Measurements from ENCODE around the gene GRIPAP1.

DNA sequence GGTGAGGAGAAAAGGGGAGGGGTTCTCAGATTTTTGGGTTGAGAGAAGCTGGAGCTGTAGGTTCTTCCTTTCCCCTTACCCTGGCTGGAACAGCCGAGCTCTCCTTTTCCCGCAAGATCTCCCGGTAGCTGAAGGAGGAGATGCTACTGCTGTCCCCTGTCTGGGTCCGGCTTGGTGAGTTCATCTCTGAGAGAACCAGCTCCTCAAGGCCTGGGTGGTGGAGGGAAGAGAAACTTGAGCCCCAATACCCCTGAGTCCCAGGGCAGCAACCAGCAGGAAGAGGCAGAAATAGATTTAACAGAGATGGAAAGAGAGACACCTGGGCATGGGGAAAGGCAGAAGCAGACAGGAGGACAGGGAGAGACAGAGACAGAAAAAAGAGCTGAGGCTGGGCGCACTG, 23.8 kb downstream of the GRIPAP1 start:
- TF ChIP-seq POLR2A (IDR thresholded peaks at IDR 0.05; ENCODE audit: low read depth, low read length): no peak
- TF ChIP-seq TAF1 (IDR thresholded peaks at IDR 0.05; ENCODE audit: low read depth, low read length): no peak
- no peak for TF ChIP-seq POLR2AphosphoS5 (IDR thresholded peaks at IDR 0.05; ENCODE audit: low read depth, low read length)
- no peak for TF ChIP-seq POU2F2 (IDR thresholded peaks at IDR 0.05; ENCODE audit: low read depth, low read length)
- no peak for TF ChIP-seq SPI1 (IDR thresholded peaks at IDR 0.05; ENCODE audit: low read depth, low read length)

All from GM12891 (cell line).